Lung (tissue), 12 donors: ENCODE data around the gene PHACTR1. TPM values are rescaled to one million over a fixed set of nuclear protein-coding genes. Genes with fewer than 3 reads are reported as not detected.
A peak's percentile ranks its signal among the peaks of the same experiment; 100 is the strongest.

Experiments
- ATAC-seq: fragments of 200-7000 bp; cut with Tn5 transposase; one replicate; pipeline ENCODE4 v1.9.1; 2020; ENCODE audit warnings: moderate number of reproducible peaks; ENCODE audit not compliant: insufficient read depth, low FRiP score
- DNase-seq, 3 donors: peaks; one replicate each; pipeline ENCODE4 v3.0.0-alpha.2; 2013 to 2017
- H3K27ac ChIP-seq, 2 donors: one replicate each; pipeline ENCODE4 v1.5.1; 2013; ENCODE audit warnings: mild to moderate bottlenecking in 2 of 2, moderate library complexity in 2 of 2, control low read depth in 1 of 2, inconsistent platforms in 1 of 2, low read depth in 1 of 2, low read length in 1 of 2
- H3K27me3 ChIP-seq, 3 donors: one replicate each; pipeline ENCODE4 v1.5.1; 2013; ENCODE audit warnings: low read length in 2 of 3; ENCODE audit not compliant: control insufficient read depth in 3 of 3, insufficient read depth in 3 of 3
- H3K36me3 ChIP-seq, 4 donors: one replicate each; pipeline ENCODE4 v1.5.1; 2013; ENCODE audit warnings: low read length in 4 of 4, mild to moderate bottlenecking in 1 of 4, moderate library complexity in 1 of 4; ENCODE audit not compliant: control insufficient read depth in 4 of 4, insufficient read depth in 4 of 4
- H3K4me1 ChIP-seq, 5 donors: one replicate each; pipeline ENCODE4 v1.5.1; 2013; ENCODE audit warnings: low read length in 5 of 5, mild to moderate bottlenecking in 2 of 5, moderate library complexity in 1 of 5; ENCODE audit not compliant: control insufficient read depth in 5 of 5, insufficient read depth in 5 of 5
- H3K4me3 ChIP-seq: one replicate; pipeline ENCODE4 v1.5.1; 2013; ENCODE audit warnings: mild to moderate bottlenecking, control low read depth, moderate library complexity
- H3K9ac ChIP-seq, 2 donors: one replicate each; pipeline ENCODE4 v1.5.1; 2013; ENCODE audit warnings: low read length in 2 of 2, control low read depth in 1 of 2; ENCODE audit not compliant: insufficient read depth in 1 of 2
- H3K9me3 ChIP-seq, 4 donors: one replicate each; pipeline ENCODE4 v1.5.1; 2013; ENCODE audit warnings: low read length in 3 of 4, mild to moderate bottlenecking in 1 of 4, moderate library complexity in 1 of 4; ENCODE audit not compliant: control insufficient read depth in 4 of 4, insufficient read depth in 3 of 4
- WGBS, 2 donors: extraction: QIAGEN DNeasy Blood & Tissue Kit; methylation state at CpG; one replicate each; pipeline ENCODE4 v1.1.7; 2013; 5-methylcytosine and 5-hydroxymethylcytosine counted together
- polyA plus RNA-seq, 2 donors: library from polyadenylated mRNA; stranded (reverse); fragments of 200-250 nt; gene quantifications; one replicate each; pipeline ENCODE4 v1.2.1, GENCODE V29; 2013
- total RNA-seq, 2 donors: library from RNA; depleted of rRNA in 1 of 2; stranded (reverse); fragments of >200 nt in 1 of 2; gene quantifications; one replicate each; pipeline ENCODE4 v1.2.1, GENCODE V29; 2014 to 2021
- TF ChIP-seq, protein P1 (sequence below): IDR thresholded peaks from 2 replicates; pipeline ENCODE4 v1.5.1; 2012; ENCODE audit warnings: mild to moderate bottlenecking; ENCODE audit errors: control extremely low read depth, extremely low read depth
- donor health status: control.
- donor health status: control.
- donor health status: Bipolar disorder and iron deficiency.
- donor health status: healthy.
- donor health status: DM: yes; HTN: yes; CAD: no.

PHACTR1 gene
- total and polyA plus RNA-seq, 4 donors: 16.3 to 58.8 (median 41.9) TPM

- no peaks in the 10 kb centered on the region for H3K9me3 ChIP-seq
- 43 to 69% methylated on average over 3 of the region's 3 CpGs for WGBS, 2 donors
- H3K4me3 ChIP-seq: no peak overlapping the region
- H3K27me3 ChIP-seq: no peaks in the 10 kb centered on the region
- H3K36me3 ChIP-seq: no peaks in the 10 kb centered on the region
- no peak overlapping the region for H3K27ac ChIP-seq
- TF ChIP-seq, protein P1, sequence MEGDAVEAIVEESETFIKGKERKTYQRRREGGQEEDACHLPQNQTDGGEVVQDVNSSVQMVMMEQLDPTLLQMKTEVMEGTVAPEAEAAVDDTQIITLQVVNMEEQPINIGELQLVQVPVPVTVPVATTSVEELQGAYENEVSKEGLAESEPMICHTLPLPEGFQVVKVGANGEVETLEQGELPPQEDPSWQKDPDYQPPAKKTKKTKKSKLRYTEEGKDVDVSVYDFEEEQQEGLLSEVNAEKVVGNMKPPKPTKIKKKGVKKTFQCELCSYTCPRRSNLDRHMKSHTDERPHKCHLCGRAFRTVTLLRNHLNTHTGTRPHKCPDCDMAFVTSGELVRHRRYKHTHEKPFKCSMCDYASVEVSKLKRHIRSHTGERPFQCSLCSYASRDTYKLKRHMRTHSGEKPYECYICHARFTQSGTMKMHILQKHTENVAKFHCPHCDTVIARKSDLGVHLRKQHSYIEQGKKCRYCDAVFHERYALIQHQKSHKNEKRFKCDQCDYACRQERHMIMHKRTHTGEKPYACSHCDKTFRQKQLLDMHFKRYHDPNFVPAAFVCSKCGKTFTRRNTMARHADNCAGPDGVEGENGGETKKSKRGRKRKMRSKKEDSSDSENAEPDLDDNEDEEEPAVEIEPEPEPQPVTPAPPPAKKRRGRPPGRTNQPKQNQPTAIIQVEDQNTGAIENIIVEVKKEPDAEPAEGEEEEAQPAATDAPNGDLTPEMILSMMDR: no peak
- no peaks in the 10 kb centered on the region for H3K4me1 ChIP-seq
- DNase-seq (peak in 2 of 3 donors; percentile 3 to 4), ATAC-seq (no peak)
- no peak overlapping the region for H3K9ac ChIP-seq
Measured at GRCh38 chr6:12803486-12803885, 86.9 kb downstream of the PHACTR1 start.

- TF ChIP-seq, protein P1: no peak
- no peak for ATAC-seq
- no peaks in the 10 kb centered on the region for H3K4me1 ChIP-seq
- WGBS, 2 donors: 52 to 71% methylated on average over 7 of the region's 7 CpGs
- no peak overlapping the region for H3K9ac ChIP-seq
- H3K9me3 ChIP-seq: no peaks in the 10 kb centered on the region
- no peak overlapping the region for H3K4me3 ChIP-seq
- no peak overlapping the region for H3K27ac ChIP-seq
- H3K27me3 ChIP-seq: no peaks in the 10 kb centered on the region
- H3K36me3 ChIP-seq: no peaks in the 10 kb centered on the region
- DNase-seq: no peak
Measured at GRCh38 chr6:12804952-12805645, 88.5 kb downstream of the PHACTR1 start.

GRCh38 chr6:12806136-12806535 lies 89.6 kb downstream of the PHACTR1 start:
- ATAC-seq (no peak), DNase-seq (no peak)
- TF ChIP-seq, protein P1: no peak
- no peaks in the 10 kb centered on the region for H3K27me3 ChIP-seq
- whole genome bisulfite sequencing, 2 donors: 77 to 82% methylated on average over 4 of the region's 4 CpGs
- H3K4me1 ChIP-seq: no peaks in the 10 kb centered on the region
- H3K27ac ChIP-seq: no peak overlapping the region
- H3K4me3 ChIP-seq: no peak overlapping the region
- H3K9ac ChIP-seq: no peak overlapping the region
- H3K9me3 ChIP-seq: no peaks in the 10 kb centered on the region
- H3K36me3 ChIP-seq: no peaks in the 10 kb centered on the region

DNA sequence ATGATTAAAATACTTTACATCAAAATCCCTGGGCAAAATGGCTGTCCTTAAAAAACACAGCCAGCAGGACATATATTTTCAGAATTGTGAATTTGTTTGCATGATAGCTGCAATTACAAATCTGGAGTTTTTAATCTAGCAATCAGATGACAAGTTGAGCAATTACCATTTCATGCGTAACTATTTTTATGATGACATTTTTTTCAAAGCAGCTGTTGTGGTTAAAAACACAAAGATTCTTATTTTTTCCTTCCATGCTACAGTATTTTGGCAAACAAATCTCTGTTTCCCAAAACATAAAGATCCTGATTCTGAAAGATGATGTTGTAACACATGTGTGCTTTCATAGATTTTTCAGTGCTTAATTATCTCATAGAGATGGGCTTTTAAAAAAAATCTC lies 90.2 kb downstream of the PHACTR1 start:
- H3K27me3 ChIP-seq: no peaks in the 10 kb centered on the region
- 24 to 76% methylated on average over 1 of the region's 1 CpG for WGBS, 2 donors
- TF ChIP-seq, protein P1: no peak
- no peak overlapping the region for H3K4me3 ChIP-seq
- H3K36me3 ChIP-seq: no peaks in the 10 kb centered on the region
- no peak overlapping the region for H3K9ac ChIP-seq
- no peak for DNase-seq
- no peaks in the 10 kb centered on the region for H3K4me1 ChIP-seq
- ATAC-seq: no peak
- H3K27ac ChIP-seq: no peak overlapping the region
- no peaks in the 10 kb centered on the region for H3K9me3 ChIP-seq
